ENCODE results near the gene PRSS16.

DNA sequence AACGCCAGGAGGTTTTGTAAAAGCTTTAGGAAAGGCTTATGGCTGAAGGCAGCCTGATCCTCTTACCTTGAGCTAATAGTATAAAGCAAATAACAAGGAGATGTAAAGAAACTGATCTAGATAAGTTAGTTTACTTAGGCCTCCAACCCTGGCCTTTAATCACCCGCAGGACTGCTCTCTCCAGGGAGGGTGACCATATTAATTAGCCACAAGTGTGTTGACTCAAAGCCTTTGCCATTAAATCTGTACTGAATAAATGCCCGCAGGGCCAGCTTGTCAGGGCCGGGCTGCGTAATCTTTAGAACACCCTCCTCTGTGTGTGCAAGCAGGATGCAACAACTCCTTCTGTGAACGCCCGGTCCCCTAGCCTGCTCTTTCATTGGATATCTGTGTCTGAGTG lies 6.1 kb upstream of the PRSS16 start:
- no peak for TF ChIP-seq EZH2 (IDR thresholded peaks at IDR 0.05)
- no peak for TF ChIP-seq POLR2AphosphoS5 (IDR thresholded peaks at IDR 0.05; ENCODE audit: borderline replicate concordance, low read depth, low read length)
